Measurements from ENCODE around the gene ROBO1.

DNA sequence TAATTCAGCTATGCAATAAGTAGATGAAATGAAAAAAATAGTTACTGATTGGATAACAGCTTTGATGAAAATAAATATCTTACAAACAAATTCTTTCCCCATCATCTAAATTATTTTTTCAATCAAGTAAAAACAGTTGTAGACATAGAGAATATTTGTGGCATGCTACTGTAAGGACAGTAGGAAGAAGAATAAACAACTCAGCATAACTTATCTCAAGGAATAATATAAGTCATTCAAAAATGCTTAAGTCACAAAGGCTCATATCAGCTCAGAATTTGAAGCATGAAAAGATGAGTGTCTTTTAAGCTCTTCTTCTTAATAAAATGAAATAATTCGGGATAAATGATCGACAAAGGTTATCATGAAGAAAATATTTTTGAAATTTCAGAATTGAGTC lies 1029.0 kb downstream of the ROBO1 start:
- TF ChIP-seq FOXA1 (IDR thresholded peaks at IDR 0.05) (no peak), FOXM1 (IDR thresholded peaks at IDR 0.05; ENCODE audit: borderline replicate concordance) (no peak), SUZ12 (IDR thresholded peaks at IDR 0.05) (no peak), SP1 (IDR thresholded peaks at IDR 0.05) (no peak), TARDBP (IDR thresholded peaks at IDR 0.05) (no peak)
